Measurements from ENCODE around the gene SALL2. TPM values are rescaled to one million over a fixed set of nuclear protein-coding genes. Genes with fewer than 3 reads are reported as not detected.

SALL2 gene
- total RNA-seq, 1 experiment from 2014 or later, result 287 TPM

- H2AFZ ChIP-seq (ENCODE audit: low read length), result no peak overlapping the region
- TF ChIP-seq CTCF (conservative IDR thresholded peaks at IDR 0.05), result no peak
- H3T11ph ChIP-seq (ENCODE audit: low read length), result no peak overlapping the region
- peak overlapping the region; percentile 45 for H2BK12ac ChIP-seq (ENCODE audit: insufficient read length, low read depth, low read length)
- H3K79me2 ChIP-seq (ENCODE audit: insufficient read depth, low read length), result no peaks in the 10 kb centered on the region
- H3K56ac ChIP-seq (ENCODE audit: insufficient read length, low read depth, low read length), result no peak overlapping the region
- no peak overlapping the region for H2BK5ac ChIP-seq (ENCODE audit: insufficient read length, low read length)
- H4K20me1 ChIP-seq (ENCODE audit: control insufficient read depth, insufficient read depth, insufficient read length), result no peaks in the 10 kb centered on the region
- no peak overlapping the region for H3K18ac ChIP-seq (ENCODE audit: insufficient read length, low read depth, low read length)
- H3K27me3 ChIP-seq (ENCODE audit: insufficient read depth, low read length), result no peaks in the 10 kb centered on the region
- Mint-ChIP-seq H3K27ac (peak overlapping the region; percentile 68 to 95 (median 91)), H3K9me3 (peaks cover 9 to 16% of the 10 kb centered on the region in 2 experiments), H3K4me3 (peak overlapping the region; percentile 21 to 56; a peak in 4 of 5 replicates), H3K4me1 (peaks cover 34 to 41% of the 10 kb centered on the region in 2 experiments), H3K36me3 (ENCODE audit: insufficient read depth in 1 of 3, low read depth in 3 of 3) (peaks cover 8 to 11% (median 10%) of the 10 kb centered on the region in 3 experiments), H3K27me3 (ENCODE audit: low read depth) (no peaks in the 10 kb centered on the region; the same call in 1 of the 2 replicates)
- peak overlapping the region; percentile 46 for H3K27ac ChIP-seq (ENCODE audit: insufficient read length, low read depth, low read length)
- H4K91ac ChIP-seq (ENCODE audit: insufficient read length, low read depth, low read length), result no peak overlapping the region
- H3K79me1 ChIP-seq (ENCODE audit: insufficient read depth, low read depth, low read length, poor library complexity, severe bottlenecking), result no peaks in the 10 kb centered on the region
- no peak overlapping the region for H2BK20ac ChIP-seq (ENCODE audit: low read depth, low read length, poor library complexity, severe bottlenecking)
- H3K4me1 ChIP-seq (ENCODE audit: insufficient read depth, low read length), result no peaks in the 10 kb centered on the region; the same call in 1 of the 2 replicates
- WGBS (ENCODE audit: extremely low coverage, insufficient read length, low lambda C conversion rate), result no CpG with 5 or more reads among the region's 5 CpGs
- no peak overlapping the region for H4K8ac ChIP-seq (replicated peaks; ENCODE audit: insufficient read length, low read depth, low read length)
- no peak overlapping the region for H3K23ac ChIP-seq (ENCODE audit: insufficient read length, low read depth, low read length)
- DNase-seq, result no peak
- peaks cover 4% of the 10 kb centered on the region for H3K23me2 ChIP-seq (ENCODE audit: insufficient read length, low read depth, low read length, poor library complexity, severe bottlenecking)
- no peak overlapping the region for H2AK5ac ChIP-seq (ENCODE audit: insufficient read length, low read length)
- H2BK15ac ChIP-seq (ENCODE audit: low read depth, low read length), result no peak overlapping the region
- no peak overlapping the region for H3K14ac ChIP-seq (ENCODE audit: insufficient read depth, low read length)
- no peak overlapping the region for H3K9ac ChIP-seq (ENCODE audit: extremely low read depth, insufficient read length, low read length)
- H3K9me3 ChIP-seq (ENCODE audit: control insufficient read depth, low read depth, low read length), result no peaks in the 10 kb centered on the region
- no peak overlapping the region for H4K5ac ChIP-seq (ENCODE audit: insufficient read length, low read depth, low read length)
- H3K4me2 ChIP-seq (ENCODE audit: insufficient read depth, insufficient read length, low read length), result peak overlapping the region; percentile 26
- H3K4ac ChIP-seq (ENCODE audit: low read depth, low read length), result no peak overlapping the region; the same call in 1 of the 2 replicates
- no peak overlapping the region for H2BK120ac ChIP-seq (ENCODE audit: low read depth, low read length, poor library complexity, severe bottlenecking)
Observed at GRCh38 chr14:21543963-21544362, 17.8 kb upstream of the SALL2 start.

Measured in H9 (cell line).